ENCODE measurements around the gene CALHM2.

CALHM2 gene

DNA sequence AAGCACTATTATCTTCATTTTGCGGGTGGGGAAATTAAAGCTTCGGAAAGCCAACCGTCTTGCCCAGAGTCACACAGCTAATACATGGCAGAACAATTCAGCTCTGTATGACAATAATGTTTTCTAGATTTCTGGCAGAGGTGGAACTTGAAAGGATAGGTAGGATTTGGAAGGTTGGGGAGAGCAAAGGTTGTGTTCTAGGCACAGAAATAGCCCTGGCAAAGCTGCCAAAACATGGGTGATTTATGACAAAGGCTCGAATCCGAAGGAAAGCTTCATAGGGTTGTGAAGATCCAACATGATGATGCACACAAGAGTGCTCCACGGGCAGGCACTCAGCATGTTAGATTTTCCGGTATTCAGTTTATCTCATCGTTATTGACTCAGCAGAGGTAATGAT, 36.6 kb downstream of the CALHM2 start:
- DNase-seq = no peak

DNA sequence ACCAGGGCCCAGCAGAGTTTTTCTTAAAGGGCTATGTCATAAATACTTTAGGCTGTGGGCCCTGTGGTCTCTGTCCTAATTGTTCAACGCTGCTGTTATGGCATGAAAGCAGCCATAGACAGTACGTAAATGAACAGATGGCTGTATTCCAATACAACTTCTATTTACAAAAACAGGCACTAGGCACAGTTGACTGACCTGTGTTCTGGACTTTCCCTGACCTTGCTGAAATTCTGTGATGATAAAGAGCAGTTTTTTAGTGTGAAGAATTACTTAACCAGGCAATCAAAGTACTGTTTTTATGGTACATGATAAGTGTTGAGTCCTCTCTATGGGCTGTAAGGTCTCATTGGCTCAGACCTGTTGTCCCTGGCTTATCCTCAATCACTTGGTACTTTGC, 38.6 kb downstream of the CALHM2 start:
- DNase-seq = no peak

DNA sequence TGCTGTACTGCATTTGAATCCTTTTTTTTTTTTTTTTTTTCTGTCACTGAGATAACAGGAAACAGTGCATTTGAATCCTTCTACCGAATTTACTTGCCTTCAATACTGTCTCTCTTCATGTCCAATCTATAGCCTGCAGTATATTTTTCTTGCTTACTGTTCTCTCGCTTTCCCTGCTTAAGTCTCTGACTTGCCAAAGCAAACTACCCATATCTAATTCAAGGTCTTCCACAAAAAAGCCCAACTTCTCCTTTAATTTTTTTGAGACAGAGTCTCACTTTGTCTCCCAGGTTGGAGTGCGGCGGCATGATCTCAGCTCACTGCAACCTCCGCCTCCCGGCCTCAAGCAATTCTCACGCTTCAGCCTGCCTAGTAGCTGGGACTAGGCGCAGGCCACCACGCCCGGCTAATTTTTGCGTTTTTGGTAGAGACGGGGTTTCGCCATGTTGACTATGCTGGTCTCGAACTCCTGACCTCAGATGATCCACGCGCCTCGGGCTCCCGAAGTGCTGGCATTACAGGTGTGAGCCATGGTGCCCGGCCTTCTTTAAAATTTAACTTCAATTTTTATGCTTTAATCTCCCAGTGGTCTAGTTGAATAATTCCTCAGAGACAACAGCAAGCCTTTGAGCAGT, 54.9 kb downstream of the CALHM2 start:
- DNase-seq = no peak

DNA sequence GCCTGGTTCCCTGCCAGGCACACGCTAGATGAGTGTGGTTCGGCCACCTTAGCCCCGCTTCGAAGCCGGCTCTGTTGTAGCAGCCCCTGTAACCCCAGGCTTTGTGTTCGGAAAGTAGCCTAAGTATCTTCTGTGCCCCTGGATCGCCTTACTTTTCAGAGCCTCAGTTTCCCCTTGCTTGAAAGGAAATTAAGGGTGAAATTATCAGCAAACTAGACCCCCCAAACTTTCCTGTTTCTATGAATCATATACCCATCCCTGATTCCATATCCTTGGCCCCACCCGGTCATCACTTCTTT, 55.4 kb downstream of the CALHM2 start:
- DNase-seq = no peak

All from central memory CD4-positive, alpha-beta T cell (primary cell).